Panc1 (cell line): ENCODE measurements around the gene CCDC148.

Source experiments
- CTCF ChIP-seq: fragments of 450-650 bp; IDR thresholded peaks from 2 replicates; pipeline ENCODE4 v1.5.1; 2017; ENCODE audit warnings: mild to moderate bottlenecking
- POLR2AphosphoS5 ChIP-seq: IDR thresholded peaks from 2 replicates; pipeline ENCODE4 v1.6.1; 2012; ENCODE audit warnings: mild to moderate bottlenecking, low read depth, low read length, moderate library complexity
- REST ChIP-seq, 2 experiments: IDR thresholded peaks; 2 replicates each; pipeline ENCODE4 v1.6.1; 2011 to 2012; ENCODE audit warnings: low read depth in 2 of 2, control low read depth in 1 of 2, low read length in 1 of 2, mild to moderate bottlenecking in 1 of 2, moderate library complexity in 1 of 2; ENCODE audit not compliant: insufficient read depth in 1 of 2
- SIN3A ChIP-seq: IDR thresholded peaks from 2 replicates; pipeline ENCODE4 v1.6.1; 2012; ENCODE audit warnings: low read depth, mild to moderate bottlenecking, low read length, moderate library complexity, borderline replicate concordance; ENCODE audit not compliant: insufficient read depth

- TF ChIP-seq CTCF (no peak), POLR2AphosphoS5 (no peak), REST (IDR thresholded peaks at IDR 0.05; ENCODE audit: insufficient read depth in 1 of 2, low read depth in 2 of 2, low read length in 1 of 2) (no peak), SIN3A (no peak)
These were observed 314.4 kb downstream of the CCDC148 start for GRCh38 chr2:158142165-158142564.
